MM.1S (cell line): ENCODE measurements around the gene DCTN4.

Source experiments
- EZH2 ChIP-seq: fragments of 300-600 bp; sonication (generic); optimal IDR thresholded peaks from 2 replicates; pipeline ENCODE3; 2017; ENCODE audit warnings: low read depth, mild to moderate bottlenecking, antibody characterized with exemption, low read length, mixed read lengths
- TF ChIP-seq, protein P1 (sequence below): fragments of 300-600 bp; sonication (generic); IDR thresholded peaks from 2 replicates; pipeline ENCODE4 v1.5.1; 2016; ENCODE audit warnings: antibody characterized with exemption, low read length, mixed read lengths

DNA sequence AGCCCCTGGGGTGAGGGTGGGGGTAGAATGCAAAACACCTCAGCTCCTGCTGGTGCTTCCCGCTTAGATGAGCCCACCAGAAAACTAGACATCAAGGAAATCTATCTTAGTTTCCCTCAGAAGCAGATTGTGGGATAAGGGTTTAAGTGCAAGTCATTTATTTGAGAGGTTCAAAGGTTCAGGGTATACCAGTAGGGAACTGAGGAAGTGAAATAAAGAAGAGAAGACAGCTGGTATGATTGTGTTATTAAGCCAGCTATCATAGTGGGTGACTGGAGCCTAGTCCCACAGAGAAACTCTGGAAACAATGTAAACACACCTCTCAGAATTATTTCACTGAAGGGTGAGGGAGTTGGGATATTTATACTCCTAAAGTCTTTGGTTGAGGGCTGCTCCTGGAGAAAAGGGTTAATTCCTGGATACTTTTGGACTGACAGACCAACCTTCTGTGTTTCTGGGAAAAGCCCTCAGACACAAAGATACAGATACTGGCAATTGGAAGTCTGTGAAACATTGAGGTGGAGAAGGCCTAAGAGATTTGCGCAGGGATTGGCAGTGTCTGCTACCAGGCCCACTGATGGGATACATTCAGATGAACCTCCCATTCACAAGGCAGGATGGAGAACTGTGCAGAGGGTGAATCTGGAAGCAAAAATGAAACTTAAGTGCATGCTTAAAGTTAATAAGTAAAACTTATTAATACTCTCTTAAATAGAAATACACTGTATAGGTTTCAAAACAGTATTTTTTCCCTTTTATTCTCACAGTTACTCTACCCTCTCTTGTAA, 6.4 kb upstream of the DCTN4 start:
- TF ChIP-seq, protein P1, sequence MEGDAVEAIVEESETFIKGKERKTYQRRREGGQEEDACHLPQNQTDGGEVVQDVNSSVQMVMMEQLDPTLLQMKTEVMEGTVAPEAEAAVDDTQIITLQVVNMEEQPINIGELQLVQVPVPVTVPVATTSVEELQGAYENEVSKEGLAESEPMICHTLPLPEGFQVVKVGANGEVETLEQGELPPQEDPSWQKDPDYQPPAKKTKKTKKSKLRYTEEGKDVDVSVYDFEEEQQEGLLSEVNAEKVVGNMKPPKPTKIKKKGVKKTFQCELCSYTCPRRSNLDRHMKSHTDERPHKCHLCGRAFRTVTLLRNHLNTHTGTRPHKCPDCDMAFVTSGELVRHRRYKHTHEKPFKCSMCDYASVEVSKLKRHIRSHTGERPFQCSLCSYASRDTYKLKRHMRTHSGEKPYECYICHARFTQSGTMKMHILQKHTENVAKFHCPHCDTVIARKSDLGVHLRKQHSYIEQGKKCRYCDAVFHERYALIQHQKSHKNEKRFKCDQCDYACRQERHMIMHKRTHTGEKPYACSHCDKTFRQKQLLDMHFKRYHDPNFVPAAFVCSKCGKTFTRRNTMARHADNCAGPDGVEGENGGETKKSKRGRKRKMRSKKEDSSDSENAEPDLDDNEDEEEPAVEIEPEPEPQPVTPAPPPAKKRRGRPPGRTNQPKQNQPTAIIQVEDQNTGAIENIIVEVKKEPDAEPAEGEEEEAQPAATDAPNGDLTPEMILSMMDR = no peak
- no peak for TF ChIP-seq EZH2
